ENCODE results near the gene ALPK1.
A peak's percentile ranks its signal among the peaks of the same experiment; 100 is the strongest.

The ALPK1 gene

DNA sequence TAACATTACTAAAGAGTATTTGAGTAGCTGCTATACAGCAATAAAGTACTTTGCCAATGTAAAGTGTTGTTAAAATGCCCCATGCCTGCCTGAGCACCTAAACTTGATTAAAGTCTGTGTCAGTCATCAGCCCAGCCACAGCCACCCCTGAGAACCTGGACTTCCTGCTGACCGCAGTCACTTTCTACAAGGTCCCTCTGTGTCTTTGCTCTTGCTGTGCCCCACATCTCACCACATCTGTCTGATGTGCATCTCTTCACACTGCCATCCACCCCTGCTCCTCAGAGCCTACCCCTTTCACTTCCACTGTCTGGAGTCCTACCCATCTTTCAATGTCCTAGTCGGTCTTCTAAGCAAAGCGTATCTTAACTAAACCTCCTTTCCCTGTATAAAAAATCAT is 25.7 kb downstream of the ALPK1 start:
- TF ChIP-seq ZFX (IDR thresholded peaks at IDR 0.05), result no peak
- TF ChIP-seq, protein P1, sequence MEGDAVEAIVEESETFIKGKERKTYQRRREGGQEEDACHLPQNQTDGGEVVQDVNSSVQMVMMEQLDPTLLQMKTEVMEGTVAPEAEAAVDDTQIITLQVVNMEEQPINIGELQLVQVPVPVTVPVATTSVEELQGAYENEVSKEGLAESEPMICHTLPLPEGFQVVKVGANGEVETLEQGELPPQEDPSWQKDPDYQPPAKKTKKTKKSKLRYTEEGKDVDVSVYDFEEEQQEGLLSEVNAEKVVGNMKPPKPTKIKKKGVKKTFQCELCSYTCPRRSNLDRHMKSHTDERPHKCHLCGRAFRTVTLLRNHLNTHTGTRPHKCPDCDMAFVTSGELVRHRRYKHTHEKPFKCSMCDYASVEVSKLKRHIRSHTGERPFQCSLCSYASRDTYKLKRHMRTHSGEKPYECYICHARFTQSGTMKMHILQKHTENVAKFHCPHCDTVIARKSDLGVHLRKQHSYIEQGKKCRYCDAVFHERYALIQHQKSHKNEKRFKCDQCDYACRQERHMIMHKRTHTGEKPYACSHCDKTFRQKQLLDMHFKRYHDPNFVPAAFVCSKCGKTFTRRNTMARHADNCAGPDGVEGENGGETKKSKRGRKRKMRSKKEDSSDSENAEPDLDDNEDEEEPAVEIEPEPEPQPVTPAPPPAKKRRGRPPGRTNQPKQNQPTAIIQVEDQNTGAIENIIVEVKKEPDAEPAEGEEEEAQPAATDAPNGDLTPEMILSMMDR (conservative IDR thresholded peaks at IDR 0.05), result no peak
- H3K27ac ChIP-seq, result no peak overlapping the region

DNA sequence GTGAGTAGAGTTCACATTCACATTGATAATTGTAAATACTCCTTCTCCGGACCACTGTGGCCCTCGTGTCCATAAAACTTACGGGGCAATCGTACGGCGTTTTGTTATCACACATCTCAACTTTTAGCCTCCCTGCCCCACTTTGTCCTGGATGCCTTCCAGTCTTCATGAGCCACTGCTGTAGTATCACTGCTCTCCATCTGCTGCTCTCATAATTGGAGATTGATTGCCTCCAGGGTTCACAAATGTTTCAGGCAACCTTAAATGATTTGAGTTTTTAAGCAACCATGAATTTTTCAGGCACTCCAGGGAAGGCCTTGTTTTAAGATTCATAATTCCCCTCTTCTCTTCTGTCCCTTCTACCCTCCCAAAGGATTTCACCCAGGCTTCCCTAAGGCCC is 28.4 kb downstream of the ALPK1 start:
- TF ChIP-seq ZFX (IDR thresholded peaks at IDR 0.05), result no peak
- H3K27ac ChIP-seq, result no peak overlapping the region

DNA sequence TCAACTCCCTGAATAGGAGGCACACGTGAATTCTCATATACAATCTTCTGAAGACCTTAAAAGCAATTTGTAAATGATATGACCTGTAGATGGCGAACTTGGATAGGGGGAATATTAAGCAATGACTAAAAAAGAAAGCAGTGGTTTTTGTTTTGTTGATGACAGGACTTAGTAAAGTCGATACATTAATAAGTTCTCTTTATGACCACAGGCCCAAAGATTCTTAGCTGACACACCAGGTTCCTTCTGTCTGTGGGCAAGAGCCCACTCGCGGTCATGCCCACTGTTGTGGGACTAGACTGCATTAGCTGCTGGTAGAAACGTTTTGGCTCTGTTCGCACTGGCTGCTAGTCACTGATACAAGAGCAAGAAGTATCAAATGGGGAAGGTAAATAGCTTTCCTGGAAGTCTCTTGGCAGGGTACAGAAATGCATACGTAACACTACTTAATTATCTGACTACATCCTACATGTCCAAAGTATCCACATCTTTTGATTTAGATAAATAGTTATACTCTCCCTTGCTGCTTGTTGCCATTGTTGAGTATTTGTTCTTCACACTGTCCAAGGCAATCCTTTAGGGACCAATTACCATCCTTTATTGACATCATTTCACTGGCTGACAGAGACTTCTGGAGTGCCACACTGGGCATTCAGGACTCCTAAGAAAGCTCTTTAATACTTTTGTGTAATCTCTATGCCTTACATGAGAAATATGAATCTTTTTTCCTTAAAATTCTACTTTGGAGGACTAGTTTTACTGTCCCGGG is 31.0 kb downstream of the ALPK1 start:
- no peak overlapping the region for H3K27ac ChIP-seq
- no peak for TF ChIP-seq ZFX (IDR thresholded peaks at IDR 0.05)
- TF ChIP-seq, protein P1 (conservative IDR thresholded peaks at IDR 0.05), result peak; percentile 61

DNA sequence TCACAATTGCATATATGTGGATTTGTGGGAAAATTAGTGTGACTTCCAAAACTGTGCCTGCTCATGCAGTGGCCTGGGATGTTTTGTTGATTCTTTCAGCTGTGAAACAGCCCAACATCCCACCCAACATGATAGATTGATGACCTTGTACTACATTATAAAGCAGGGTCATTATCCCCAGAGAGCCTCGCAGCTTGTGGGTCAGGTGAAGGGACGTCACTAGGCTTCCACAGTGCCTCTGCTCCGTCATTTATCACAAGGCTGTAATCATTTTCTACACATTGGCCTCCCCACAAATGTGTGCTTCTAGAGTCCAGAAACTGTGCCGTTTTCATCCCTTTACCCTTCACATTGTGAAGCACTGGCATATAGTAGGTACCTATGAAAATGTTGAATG is 31.6 kb downstream of the ALPK1 start:
- TF ChIP-seq ZFX (IDR thresholded peaks at IDR 0.05), result no peak
- TF ChIP-seq, protein P1 (conservative IDR thresholded peaks at IDR 0.05), result no peak
- H3K27ac ChIP-seq, result no peak overlapping the region

DNA sequence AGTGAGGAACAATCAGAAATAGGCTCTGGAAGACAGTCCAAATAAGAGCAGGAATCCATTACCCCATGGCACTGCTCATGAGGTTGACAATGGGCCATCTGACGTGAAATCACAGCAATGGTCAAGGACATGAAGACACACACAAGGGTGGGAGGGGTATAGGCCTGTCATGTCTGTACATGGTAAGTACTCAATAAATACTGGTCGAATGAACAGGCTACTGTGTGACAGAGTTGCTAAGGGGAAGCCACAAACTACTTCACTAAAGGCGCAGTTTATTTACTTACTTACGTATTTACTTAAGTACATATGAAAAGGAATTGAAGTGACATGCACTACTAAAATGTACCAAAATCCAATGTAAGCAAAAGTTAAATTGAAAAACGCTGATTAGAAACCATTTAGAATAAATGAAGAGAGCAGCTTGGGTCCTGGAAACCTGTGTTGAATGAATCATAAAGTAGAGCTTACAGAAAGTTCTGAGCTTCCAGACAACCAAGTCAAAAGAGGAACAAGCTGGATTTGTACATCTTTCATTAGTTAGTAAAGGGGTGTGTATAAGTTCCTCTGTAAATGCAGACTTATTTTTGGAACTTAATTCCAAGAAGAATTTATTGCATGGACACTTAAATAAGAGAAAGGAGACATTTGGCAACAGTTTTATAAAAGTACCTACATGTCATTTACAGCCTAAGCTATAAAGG is 32.7 kb downstream of the ALPK1 start:
- no peak overlapping the region for H3K27ac ChIP-seq
- no peak for TF ChIP-seq ZFX (IDR thresholded peaks at IDR 0.05)
- TF ChIP-seq, protein P1 (conservative IDR thresholded peaks at IDR 0.05), result no peak

DNA sequence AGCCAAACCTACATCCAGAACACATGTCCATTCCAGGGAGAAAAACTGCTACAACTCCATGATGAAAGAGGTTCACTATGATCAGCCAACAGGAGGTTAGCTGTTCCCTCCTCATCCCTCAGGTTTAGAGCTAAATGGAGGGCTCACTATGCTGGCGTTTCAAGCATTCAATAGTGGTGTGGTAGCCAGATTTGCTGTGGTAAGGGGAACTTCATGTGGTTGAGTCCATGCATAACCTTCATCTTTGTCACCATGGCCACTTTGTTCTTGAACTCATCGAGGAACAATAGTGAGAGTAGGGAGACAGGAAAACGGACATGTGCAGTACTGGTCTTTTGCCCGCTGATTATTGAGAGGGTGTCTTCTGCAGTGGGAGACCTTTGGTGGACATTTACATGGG is 33.8 kb downstream of the ALPK1 start:
- no peak overlapping the region for H3K27ac ChIP-seq
- no peak for TF ChIP-seq ZFX (IDR thresholded peaks at IDR 0.05)
- TF ChIP-seq, protein P1 (conservative IDR thresholded peaks at IDR 0.05), result no peak

DNA sequence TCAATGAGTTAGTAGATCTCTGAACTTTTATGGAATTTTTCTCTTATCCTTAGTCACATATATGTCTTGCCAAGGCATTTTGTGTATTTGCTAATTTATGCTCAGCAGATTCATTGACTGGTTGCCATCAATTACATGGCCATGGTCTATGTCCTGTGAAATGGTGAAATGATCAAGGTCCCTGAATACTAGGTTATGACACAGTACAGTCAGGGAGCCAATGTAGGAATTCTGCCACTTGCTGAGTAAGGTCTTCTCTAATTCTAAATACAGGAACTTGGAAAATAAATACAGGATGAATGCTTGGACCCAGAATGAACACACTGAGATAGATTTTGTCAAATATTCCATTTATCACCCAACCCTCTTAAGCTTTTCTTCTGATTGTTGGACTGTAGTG is 35.2 kb downstream of the ALPK1 start:
- TF ChIP-seq ZFX (IDR thresholded peaks at IDR 0.05), result no peak
- TF ChIP-seq, protein P1 (conservative IDR thresholded peaks at IDR 0.05), result no peak
- H3K27ac ChIP-seq, result no peak overlapping the region

All from C4-2B (cell line).